ENCODE results near the gene BRINP1.
"Not testable (repeated sequence)": the region's sequence is repeated elsewhere in the genome, so short reads cannot be mapped to it uniquely, and the experiment has no call there.

The BRINP1 gene

GRCh38 chr9:119184265-119184936, 184.8 kb downstream of the BRINP1 start:
- no peak for DNase-seq

GRCh38 chr9:119181561-119181960, 187.7 kb downstream of the BRINP1 start:
- DNase-seq: no peak

GRCh38 chr9:119180897-119181296, 188.3 kb downstream of the BRINP1 start:
- DNase-seq: no peak

- no peak for DNase-seq
Observed at GRCh38 chr9:119179701-119180100, 189.5 kb downstream of the BRINP1 start.

GRCh38 chr9:119177196-119177595, 192.0 kb downstream of the BRINP1 start:
- no peak for DNase-seq

GRCh38 chr9:119175581-119175980, 193.7 kb downstream of the BRINP1 start:
- no peak for DNase-seq

GRCh38 chr9:119169222-119169621, 200.0 kb downstream of the BRINP1 start:
- DNase-seq: not testable (repeated sequence)

- DNase-seq: no peak
Observed at GRCh38 chr9:119167876-119168275, 201.4 kb downstream of the BRINP1 start.

GRCh38 chr9:119167267-119167666, 202.0 kb downstream of the BRINP1 start:
- DNase-seq: no peak

- no peak for DNase-seq
Observed at GRCh38 chr9:119166096-119166495, 203.1 kb downstream of the BRINP1 start.

- no peak for DNase-seq
Observed at GRCh38 chr9:119165131-119165530, 204.1 kb downstream of the BRINP1 start.

GRCh38 chr9:119164716-119165115, 204.5 kb downstream of the BRINP1 start:
- DNase-seq: no peak

- DNase-seq: no peak
Observed at GRCh38 chr9:119160551-119160950, 208.7 kb downstream of the BRINP1 start.

- no peak for DNase-seq
Observed at GRCh38 chr9:119159386-119159785, 209.8 kb downstream of the BRINP1 start.

GRCh38 chr9:119157196-119157595, 212.0 kb downstream of the BRINP1 start:
- DNase-seq: no peak

GRCh38 chr9:119156354-119156753, 212.9 kb downstream of the BRINP1 start:
- DNase-seq: no peak

- no peak for DNase-seq
Observed at GRCh38 chr9:119154527-119154926, 214.7 kb downstream of the BRINP1 start.

GRCh38 chr9:119153402-119153801, 215.8 kb downstream of the BRINP1 start:
- no peak for DNase-seq

GRCh38 chr9:119148855-119149254, 220.4 kb downstream of the BRINP1 start:
- DNase-seq: no peak

- no peak for DNase-seq
Observed at GRCh38 chr9:119137479-119137878, 231.8 kb downstream of the BRINP1 start.

GRCh38 chr9:119126040-119126439, 243.2 kb downstream of the BRINP1 start:
- DNase-seq: no peak

GRCh38 chr9:119121899-119122298, 247.3 kb downstream of the BRINP1 start:
- no peak for DNase-seq

GRCh38 chr9:119117409-119117808, 251.8 kb downstream of the BRINP1 start:
- no peak for DNase-seq

All from NCI-H187 (cell line).